ENCODE measurements around the gene GDF9.
"Not testable (repeated sequence)": the region's sequence is repeated elsewhere in the genome, so short reads cannot be mapped to it uniquely, and the experiment has no call there.

The GDF9 gene

DNA sequence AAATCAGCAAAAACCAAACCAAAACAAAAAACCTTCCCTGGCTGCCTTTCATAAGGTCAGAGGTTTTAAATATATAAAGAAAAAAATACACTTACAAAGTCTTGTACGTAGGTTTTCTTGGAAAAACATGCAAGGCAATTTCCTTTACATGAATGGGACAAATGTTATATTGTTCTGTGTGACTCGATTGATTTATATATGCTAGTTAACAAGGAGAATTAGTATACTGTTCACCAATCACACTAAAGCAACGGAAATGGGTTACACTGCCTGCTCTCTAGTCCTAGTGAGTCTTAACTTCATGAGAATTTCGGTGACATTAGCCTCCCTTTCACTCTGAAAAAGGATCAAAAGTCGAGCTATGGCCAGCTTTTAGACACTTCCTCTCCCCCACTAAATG is 5.5 kb downstream of the GDF9 start:
- DNase-seq (no peak), ATAC-seq (replicated peaks) (no peak)
- Mint-ChIP-seq H3K4me3 (no peak overlapping the region), H3K4me1 (peaks cover 2 to 3% of the 10 kb centered on the region in 2 donors), H3K9me3 (no peaks in the 10 kb centered on the region), H3K27me3 (peaks cover 7 to 16% of the 10 kb centered on the region in 2 donors), H3K27ac (no peak overlapping the region), H3K36me3 (no peaks in the 10 kb centered on the region)

DNA sequence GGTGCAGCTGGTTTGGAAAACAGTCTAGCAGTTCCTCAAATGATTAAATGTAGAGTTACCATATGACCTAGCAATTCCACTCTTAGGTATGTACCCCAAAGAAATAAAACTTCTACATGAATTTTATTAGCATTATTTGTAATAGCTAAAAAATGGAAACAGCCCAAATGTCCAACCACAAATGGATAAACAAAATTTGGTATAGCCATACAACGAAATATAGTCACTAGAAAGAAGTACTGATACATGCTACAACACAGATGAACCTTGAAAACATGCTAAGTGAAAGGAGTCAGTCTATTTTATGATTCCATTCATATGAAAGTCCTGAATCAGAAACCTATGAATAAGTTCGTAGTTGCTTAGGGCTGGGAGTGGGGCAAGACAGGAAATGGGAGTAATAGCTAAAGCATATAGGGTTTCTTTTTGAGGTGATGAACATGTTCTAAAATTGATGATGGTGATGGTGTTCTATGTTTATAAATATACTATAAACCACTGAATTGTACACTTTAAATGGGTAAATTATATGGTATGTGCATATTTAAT is 6.3 kb downstream of the GDF9 start:
- no peaks in the 10 kb centered on the region for H3K36me3 Mint-ChIP-seq
- no peak for ATAC-seq (replicated peaks)
- no peak overlapping the region for H3K4me3 Mint-ChIP-seq
- DNase-seq, result no peak
- peaks cover 12 to 20% of the 10 kb centered on the region in 2 donors for H3K27me3 Mint-ChIP-seq
- H3K27ac Mint-ChIP-seq, result no peak overlapping the region
- H3K9me3 Mint-ChIP-seq, result no peaks in the 10 kb centered on the region
- no peaks in the 10 kb centered on the region for H3K4me1 Mint-ChIP-seq

DNA sequence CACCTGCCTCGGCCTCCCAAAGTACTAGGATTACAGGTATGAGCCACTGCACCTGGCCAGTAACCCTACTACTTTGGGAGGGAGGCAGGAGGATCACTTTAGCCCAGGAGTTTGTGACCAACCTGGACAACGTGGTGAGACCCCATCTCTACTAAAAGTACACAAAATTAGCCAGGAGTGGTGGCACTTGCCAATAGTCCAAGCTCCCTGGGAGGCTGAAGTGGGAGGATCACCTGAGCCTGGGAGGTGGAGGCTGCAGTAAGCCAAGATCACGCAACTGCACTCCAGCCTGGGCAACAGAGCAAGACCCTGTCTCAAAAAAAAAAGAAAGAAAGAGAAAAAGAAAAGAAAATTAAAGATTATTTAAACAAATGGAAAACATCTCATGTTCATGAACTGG is 10.3 kb downstream of the GDF9 start:
- peaks cover 15 to 20% of the 10 kb centered on the region in 2 donors for H3K27me3 Mint-ChIP-seq
- no peaks in the 10 kb centered on the region for H3K4me1 Mint-ChIP-seq
- H3K27ac Mint-ChIP-seq, result no peak overlapping the region
- ATAC-seq (replicated peaks) (no peak), DNase-seq (no peak)
- no peaks in the 10 kb centered on the region for H3K9me3 Mint-ChIP-seq
- no peaks in the 10 kb centered on the region for H3K36me3 Mint-ChIP-seq
- H3K4me3 Mint-ChIP-seq, result no peak overlapping the region

DNA sequence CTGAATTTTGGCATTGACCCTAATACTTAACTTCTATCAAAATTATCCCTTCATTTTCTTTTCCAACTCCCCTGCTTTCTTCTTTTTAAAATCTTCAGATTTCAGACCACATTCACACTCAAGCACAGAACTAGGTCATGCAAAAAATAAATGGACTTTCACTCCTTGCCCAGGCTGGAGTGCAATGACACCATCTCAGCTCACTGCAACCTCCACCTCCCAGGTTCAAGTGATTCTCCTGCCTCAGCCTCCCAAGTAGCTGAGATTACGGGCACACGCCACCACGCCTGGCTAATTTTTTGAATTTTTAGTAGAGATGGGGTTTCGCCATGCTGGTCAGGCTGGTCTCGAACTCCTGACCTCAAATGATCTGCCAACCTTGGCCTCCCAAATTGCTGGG is 11.3 kb downstream of the GDF9 start:
- not testable (repeated sequence) for H3K4me1 Mint-ChIP-seq; H3K36me3 Mint-ChIP-seq; H3K27ac Mint-ChIP-seq; DNase-seq; H3K4me3 Mint-ChIP-seq; H3K9me3 Mint-ChIP-seq; ATAC-seq (replicated peaks)
- H3K27me3 Mint-ChIP-seq, result peaks cover 18 to 20% of the 10 kb centered on the region in 2 donors

DNA sequence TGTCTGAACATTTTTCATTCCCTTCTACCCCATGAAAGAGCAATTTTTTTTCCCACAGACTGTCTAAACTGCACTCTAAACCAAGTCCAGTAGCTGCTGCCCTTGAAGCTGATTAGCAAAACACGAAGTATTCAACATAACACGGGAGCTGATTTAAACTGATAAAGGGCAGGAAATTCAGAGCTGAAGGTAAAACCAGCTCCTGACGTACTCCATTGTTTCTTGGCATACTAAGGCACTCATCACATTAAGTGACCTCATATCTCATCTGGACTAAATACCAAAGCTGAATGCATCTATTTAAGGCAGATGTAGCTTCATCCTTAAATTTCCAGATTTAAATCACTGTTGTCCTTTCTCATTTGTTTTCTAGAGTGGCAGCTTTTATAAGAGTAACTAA is 12.0 kb downstream of the GDF9 start:
- no peaks in the 10 kb centered on the region for H3K9me3 Mint-ChIP-seq
- DNase-seq (no peak), ATAC-seq (replicated peaks) (no peak)
- no peak overlapping the region for H3K27ac Mint-ChIP-seq
- no peaks in the 10 kb centered on the region for H3K36me3 Mint-ChIP-seq
- no peaks in the 10 kb centered on the region for H3K4me1 Mint-ChIP-seq
- peaks cover 20 to 22% of the 10 kb centered on the region in 2 donors for H3K27me3 Mint-ChIP-seq
- H3K4me3 Mint-ChIP-seq, result no peak overlapping the region

DNA sequence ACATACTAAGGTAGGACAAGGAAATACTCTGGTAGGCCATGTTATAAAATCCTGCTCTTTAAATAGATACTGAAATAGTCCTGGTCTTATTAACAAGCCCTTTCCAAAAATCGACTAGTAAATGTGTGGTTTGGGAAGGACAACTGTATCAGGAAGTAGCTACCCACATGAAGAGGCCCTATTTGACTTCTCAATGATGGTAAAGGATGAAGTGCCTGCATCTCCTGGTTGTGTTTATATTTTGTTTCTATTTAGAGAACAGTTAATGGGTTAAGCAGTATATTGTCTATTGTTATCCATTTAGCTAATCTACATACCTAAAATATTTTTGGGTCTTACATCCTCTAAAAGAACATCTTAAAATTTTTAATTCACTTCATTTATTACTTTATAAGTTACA is 12.5 kb downstream of the GDF9 start:
- Mint-ChIP-seq H3K9me3 (no peaks in the 10 kb centered on the region), H3K27ac (no peak overlapping the region), H3K4me1 (no peaks in the 10 kb centered on the region), H3K4me3 (no peak overlapping the region), H3K36me3 (no peaks in the 10 kb centered on the region), H3K27me3 (peaks cover 20 to 22% of the 10 kb centered on the region in 2 donors)
- no peak for DNase-seq
- ATAC-seq (replicated peaks), result no peak

DNA sequence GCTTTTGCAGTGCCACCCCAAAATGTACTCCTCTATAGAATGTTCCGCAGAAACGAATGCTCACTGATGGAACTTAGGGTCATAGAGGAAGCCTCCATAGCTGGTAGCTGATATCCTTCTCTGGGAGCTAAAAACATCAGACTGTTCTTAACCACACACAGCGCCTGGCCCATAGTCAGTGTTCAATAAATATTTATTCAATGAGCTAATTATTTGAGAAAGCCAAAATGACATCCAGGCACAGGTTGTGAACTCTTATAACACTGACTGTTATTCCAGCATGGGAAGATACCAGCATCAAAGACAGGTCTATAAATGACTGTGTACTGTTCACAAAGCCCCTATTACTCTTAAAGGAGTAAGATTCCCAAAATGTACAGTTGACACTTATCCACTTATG is 12.9 kb downstream of the GDF9 start:
- Mint-ChIP-seq H3K27ac (no peak overlapping the region), H3K9me3 (no peaks in the 10 kb centered on the region), H3K27me3 (peaks cover 20 to 22% of the 10 kb centered on the region in 2 donors)

DNA sequence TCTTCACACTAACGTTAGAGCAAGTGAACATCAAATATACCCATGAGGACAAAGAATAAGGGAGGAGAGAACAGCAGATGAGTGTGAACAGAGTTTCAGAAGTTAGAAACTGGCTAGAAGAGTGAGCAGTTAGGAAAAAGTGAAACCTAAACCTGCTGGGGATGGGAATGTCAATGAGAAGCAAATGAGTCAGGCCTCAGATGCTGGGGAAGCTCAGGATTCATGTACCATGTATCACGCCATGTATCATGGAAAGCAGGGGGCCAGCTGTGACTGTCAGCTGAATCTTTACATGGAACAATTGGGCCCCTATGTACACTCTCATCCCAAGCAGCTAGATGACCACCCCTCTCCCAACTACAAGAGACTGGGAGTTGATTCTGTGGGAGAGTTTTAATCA is 16.2 kb downstream of the GDF9 start:
- Mint-ChIP-seq H3K9me3 (no peaks in the 10 kb centered on the region), H3K4me1 (peaks cover 0 to 2% of the 10 kb centered on the region in 2 donors), H3K27me3 (peaks cover 0 to 10% of the 10 kb centered on the region in 2 donors), H3K27ac (no peak overlapping the region), H3K4me3 (no peak overlapping the region), H3K36me3 (no peaks in the 10 kb centered on the region)
- DNase-seq (no peak), ATAC-seq (replicated peaks) (no peak)

More for the DNA sequence above, 12.9 kb downstream of the GDF9 start:
- H3K4me3 Mint-ChIP-seq, result no peak overlapping the region
- ATAC-seq (replicated peaks) (no peak), DNase-seq (no peak)
- no peaks in the 10 kb centered on the region for H3K36me3 Mint-ChIP-seq
- H3K4me1 Mint-ChIP-seq, result peaks cover 0 to 2% of the 10 kb centered on the region in 2 donors

DNA sequence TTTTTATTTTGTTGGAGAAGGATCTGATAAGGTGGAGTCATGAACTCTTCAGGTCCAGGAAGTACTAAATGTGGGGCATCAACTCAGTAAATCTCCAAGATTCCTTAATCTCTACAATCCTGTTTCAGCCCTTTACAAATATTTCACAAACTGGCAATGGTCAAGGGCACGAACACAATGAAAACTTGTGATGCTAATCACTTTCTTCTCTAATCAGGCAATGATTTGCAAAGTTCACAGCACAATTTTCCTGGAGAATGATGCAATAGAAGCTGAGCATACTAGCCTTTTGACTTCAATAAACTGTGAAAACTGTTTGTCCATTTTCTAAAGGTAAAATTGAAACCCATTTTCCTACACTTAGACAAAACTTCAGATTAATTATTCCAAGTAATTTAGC is 16.9 kb downstream of the GDF9 start:
- Mint-ChIP-seq H3K27me3 (peaks cover 0 to 10% of the 10 kb centered on the region in 2 donors), H3K9me3 (no peaks in the 10 kb centered on the region)

DNA sequence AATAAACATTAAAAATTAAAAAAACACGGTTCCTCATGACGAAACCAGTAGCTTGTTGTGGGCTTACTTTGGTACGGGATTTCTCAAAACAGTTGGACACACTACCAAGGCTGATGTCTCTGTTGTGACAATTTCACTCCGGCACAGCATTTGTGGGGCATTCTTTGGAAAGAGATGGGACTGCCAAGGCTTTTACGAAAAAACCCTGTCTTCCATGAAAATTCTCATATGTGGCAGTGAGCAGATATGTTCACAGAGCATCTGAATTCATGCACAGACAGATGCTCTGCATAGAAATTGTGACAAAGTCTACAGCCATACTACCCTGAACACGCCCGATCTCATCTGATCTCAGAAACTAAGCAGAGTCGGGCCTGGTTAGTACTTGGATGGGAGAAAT is 18.0 kb downstream of the GDF9 start:
- no peak for ATAC-seq (replicated peaks)
- no peak overlapping the region for H3K27ac Mint-ChIP-seq
- peaks cover 0 to 10% of the 10 kb centered on the region in 2 donors for H3K27me3 Mint-ChIP-seq
- peaks cover 0 to 2% of the 10 kb centered on the region in 2 donors for H3K4me1 Mint-ChIP-seq
- H3K9me3 Mint-ChIP-seq, result no peaks in the 10 kb centered on the region
- H3K36me3 Mint-ChIP-seq, result no peaks in the 10 kb centered on the region
- no peak for DNase-seq
- H3K4me3 Mint-ChIP-seq, result no peak overlapping the region

More for the DNA sequence above, 16.9 kb downstream of the GDF9 start:
- ATAC-seq (replicated peaks) (no peak), DNase-seq (no peak)
- H3K36me3 Mint-ChIP-seq, result no peaks in the 10 kb centered on the region
- H3K27ac Mint-ChIP-seq, result no peak overlapping the region
- peaks cover 0 to 2% of the 10 kb centered on the region in 2 donors for H3K4me1 Mint-ChIP-seq
- no peak overlapping the region for H3K4me3 Mint-ChIP-seq

DNA sequence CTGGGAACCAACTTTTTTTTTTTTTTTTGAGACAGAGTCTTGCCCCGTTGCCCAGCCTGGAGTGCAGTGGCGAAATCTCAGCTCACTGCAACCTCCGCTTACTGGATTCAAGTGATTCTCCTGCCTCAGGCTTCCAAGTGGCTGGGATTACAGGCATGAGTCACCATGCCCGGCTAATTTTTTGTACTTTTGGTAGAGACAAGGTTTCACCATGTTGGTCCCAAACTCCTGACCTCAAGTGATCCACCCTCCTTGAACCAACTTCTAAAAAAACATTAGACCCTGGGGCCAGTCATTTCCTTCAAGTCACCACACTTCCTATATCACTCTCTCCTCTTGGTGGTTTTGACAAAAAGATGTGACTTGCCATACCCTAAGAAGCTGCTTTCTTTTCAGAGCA is 25.0 kb downstream of the GDF9 start:
- Mint-ChIP-seq H3K9me3 (no peaks in the 10 kb centered on the region), H3K4me3 (no peak overlapping the region), H3K27ac (no peak overlapping the region), H3K27me3 (no peaks in the 10 kb centered on the region), H3K36me3 (no peaks in the 10 kb centered on the region), H3K4me1 (peaks cover 0 to 2% of the 10 kb centered on the region in 2 donors)
- no peak for DNase-seq
- no peak for ATAC-seq (replicated peaks)

DNA sequence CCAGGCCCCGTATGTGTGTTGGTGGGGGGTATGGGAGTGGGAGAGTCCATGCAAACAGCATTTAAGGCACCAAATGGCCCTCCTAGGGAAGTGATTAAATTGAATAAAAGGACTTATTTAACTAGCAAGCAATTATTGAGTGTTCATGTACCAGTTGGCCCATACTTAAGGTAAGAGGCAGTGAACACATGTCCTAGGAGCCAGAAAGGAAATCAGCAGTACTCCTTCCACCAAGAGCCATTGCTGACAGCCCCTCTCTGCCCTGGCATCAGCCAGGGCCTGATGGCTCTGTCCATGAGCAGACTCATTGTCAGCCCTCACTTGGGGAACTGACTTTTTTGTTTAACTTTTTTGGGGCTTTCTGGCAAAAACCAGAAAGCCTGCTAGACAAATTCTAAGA is 25.4 kb downstream of the GDF9 start:
- Mint-ChIP-seq H3K9me3 (no peaks in the 10 kb centered on the region), H3K4me1 (peaks cover 0 to 2% of the 10 kb centered on the region in 2 donors), H3K27me3 (no peaks in the 10 kb centered on the region), H3K27ac (no peak overlapping the region), H3K4me3 (no peak overlapping the region), H3K36me3 (no peaks in the 10 kb centered on the region)
- DNase-seq, result no peak
- ATAC-seq (replicated peaks), result no peak

DNA sequence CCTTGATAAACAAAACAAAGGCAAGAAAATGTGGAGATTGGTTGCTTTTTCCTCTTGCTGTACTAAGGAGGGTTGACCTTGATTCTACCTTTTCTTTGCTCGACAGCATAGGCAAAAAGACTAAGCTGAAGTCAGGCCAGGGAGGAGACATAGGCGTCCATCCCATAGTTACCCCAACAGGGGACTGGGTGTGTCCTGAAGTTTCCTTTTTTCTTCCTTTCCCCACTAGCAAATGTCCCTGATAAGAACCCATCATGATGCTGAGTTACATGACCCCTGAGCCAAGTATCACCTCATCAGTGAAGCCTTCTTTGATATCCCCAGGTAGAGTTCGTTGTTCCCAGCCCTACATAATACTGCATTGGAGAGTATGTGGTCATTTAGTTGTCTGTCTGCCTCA is 26.0 kb downstream of the GDF9 start:
- ATAC-seq (replicated peaks), result no peak
- Mint-ChIP-seq H3K36me3 (no peaks in the 10 kb centered on the region), H3K4me3 (no peak overlapping the region), H3K9me3 (no peaks in the 10 kb centered on the region), H3K27ac (no peak overlapping the region), H3K4me1 (peaks cover 0 to 2% of the 10 kb centered on the region in 2 donors), H3K27me3 (no peaks in the 10 kb centered on the region)
- no peak for DNase-seq

DNA sequence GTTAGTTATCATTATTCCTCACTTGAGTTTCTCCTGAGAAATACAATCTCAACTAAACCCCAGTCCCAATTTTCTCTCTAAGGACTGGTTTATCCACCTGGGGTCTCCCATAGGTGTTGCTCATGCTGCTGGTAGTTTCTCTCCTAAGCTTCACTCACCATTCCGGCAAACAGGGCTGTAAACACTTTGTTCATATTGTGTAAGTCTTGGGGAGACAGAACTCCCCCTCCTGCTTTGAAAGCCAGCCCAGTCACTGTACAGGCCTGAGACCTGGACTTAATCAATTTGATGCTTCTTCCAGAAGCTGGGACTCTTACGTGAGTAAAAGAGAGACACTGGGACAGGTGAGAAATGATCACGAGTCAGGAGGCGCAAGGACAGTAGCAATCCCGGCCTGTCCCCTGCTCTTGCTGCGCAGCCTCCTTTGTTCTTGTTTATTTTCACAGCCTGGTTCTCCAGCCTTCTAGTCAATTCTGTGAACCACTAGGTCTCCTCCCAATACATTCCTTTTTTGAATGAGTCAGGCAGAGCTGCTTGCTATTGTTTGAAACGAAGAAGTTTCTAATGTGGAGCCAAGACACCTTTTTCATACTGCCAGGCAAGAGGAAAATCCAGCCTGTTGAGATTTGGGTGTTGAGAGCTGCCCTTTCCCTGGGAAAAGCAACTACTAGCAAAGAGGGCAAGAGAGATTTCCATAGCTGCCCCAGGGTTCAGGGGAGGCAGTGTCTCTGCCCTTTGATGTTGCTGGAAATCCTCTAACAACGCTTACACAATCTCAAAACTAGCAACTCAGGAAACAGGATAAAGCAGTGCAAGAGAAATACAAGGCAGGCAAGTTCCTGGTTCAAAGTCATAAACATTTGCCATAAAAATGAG is 26.6 kb downstream of the GDF9 start:
- ATAC-seq (replicated peaks), result no peak

More for the DNA sequence above, 26.6 kb downstream of the GDF9 start:
- Mint-ChIP-seq H3K4me1 (peaks cover 0 to 2% of the 10 kb centered on the region in 2 donors), H3K36me3 (no peaks in the 10 kb centered on the region), H3K27me3 (no peaks in the 10 kb centered on the region), H3K4me3 (no peak overlapping the region), H3K27ac (no peak overlapping the region), H3K9me3 (no peaks in the 10 kb centered on the region)
- no peak for DNase-seq

Measured in stimulated activated naive B cell treated with anti-CD40 and anti-IgM and Interleukin-4, amounts not matched to agents 10 μg/mL and 1 μg/mL and 100 μg/mL, for 72 hours (primary cell).